Measurements from ENCODE around the gene ZBP1. TPM values are rescaled to one million over a fixed set of nuclear protein-coding genes. Genes with fewer than 3 reads are reported as not detected.
"Not testable (repeated sequence)": the region's sequence is repeated elsewhere in the genome, so short reads cannot be mapped to it uniquely, and the experiment has no call there.

The ZBP1 gene
- total RNA-seq, 2 donors from 2014 or later = 4.0 to 6.8 TPM

DNA sequence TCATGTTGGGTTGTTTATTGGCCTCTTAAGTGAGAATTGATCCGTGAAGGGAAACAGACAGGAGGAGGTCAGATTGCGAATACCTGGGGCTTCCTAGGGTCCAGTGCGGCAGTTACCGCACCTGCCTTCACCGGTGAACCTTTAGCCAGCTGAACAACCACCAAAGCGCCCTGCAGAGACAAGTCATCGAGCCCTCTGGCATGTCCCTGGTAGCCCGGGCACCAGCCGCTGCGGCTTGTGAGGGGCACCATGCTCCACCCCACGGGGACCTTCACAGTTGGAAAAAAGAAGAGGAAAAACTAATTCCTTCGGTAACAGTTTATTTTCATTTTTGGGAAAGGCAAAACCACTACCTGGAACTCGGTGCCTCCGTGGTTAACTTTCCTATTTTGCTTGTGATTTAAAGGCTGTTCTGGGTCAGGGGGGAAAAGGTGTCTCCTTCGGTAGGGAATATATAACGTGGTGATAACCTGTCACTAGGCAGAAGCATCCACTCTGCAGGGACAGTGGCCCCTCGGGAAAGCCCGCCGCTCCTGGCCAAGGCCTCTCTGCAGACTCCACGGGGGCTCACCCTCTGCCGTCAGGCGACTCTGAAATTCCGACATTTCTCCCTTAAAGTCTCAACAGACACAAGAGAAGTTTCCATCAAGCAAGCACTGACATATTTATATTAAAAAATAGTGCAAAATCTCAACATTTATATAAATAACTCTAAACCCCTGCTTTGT, 30.7 kb upstream of the ZBP1 start:
- intact Hi-C loops (cut with DNase I, micrococcal nuclease) = loop anchor here in 1 of 2 donors (10.0 kb wide), 1 partner anchor 434 kb away; no protein-coding TSS in a partner anchor
- DNase-seq (no peak), ATAC-seq (no peak)

DNA sequence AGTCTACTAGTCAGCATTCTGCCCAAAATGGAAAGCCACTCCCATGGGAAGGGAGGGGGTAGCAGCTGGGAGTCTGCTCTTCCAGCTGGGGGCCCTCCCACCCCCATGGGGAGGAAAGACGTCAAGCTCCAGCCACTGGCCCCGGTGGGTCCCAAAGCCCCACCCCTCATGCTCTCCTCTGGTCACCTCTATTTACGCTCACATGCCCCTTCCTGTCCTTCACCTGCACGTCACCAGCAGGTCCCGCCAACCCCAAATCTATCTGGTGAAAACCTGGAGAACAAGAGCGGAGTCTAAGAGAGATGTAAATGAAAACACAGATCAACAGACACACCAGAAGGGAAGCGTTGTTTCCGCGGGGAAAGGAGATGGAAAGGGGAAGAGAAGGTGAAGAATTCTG, 30.0 kb upstream of the ZBP1 start:
- DNase-seq = no peak
- intact Hi-C loops (cut with DNase I, micrococcal nuclease) = loop anchor here in 1 of 2 donors (10.0 kb wide), 1 partner anchor 435 kb away; no protein-coding TSS in a partner anchor
- no peak for ATAC-seq

DNA sequence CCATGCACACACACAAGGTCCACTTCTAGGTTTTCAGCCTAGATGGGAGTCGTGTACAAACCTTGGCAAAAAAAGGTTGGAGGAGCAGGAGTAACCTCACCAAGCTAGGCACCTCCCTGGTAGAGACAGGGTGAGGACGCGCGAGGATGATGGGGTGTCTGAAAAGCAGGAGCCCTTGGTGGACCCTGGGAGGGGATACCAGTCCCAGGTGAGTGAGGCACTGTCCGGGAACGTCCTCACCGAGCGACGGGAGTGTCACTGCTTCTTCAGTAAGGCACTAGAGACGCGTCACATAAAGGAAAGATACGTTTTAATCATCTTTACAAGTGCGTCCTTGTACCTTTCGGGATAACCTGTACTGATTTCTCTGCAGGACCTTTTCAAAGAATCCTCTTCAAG, 29.4 kb upstream of the ZBP1 start:
- intact Hi-C loops (cut with DNase I, micrococcal nuclease) = loop anchor here in 1 of 2 donors (10.0 kb wide), 2 partner anchors 435 to 535 kb away; no protein-coding TSS in a partner anchor
- no peak for ATAC-seq
- no peak for DNase-seq

DNA sequence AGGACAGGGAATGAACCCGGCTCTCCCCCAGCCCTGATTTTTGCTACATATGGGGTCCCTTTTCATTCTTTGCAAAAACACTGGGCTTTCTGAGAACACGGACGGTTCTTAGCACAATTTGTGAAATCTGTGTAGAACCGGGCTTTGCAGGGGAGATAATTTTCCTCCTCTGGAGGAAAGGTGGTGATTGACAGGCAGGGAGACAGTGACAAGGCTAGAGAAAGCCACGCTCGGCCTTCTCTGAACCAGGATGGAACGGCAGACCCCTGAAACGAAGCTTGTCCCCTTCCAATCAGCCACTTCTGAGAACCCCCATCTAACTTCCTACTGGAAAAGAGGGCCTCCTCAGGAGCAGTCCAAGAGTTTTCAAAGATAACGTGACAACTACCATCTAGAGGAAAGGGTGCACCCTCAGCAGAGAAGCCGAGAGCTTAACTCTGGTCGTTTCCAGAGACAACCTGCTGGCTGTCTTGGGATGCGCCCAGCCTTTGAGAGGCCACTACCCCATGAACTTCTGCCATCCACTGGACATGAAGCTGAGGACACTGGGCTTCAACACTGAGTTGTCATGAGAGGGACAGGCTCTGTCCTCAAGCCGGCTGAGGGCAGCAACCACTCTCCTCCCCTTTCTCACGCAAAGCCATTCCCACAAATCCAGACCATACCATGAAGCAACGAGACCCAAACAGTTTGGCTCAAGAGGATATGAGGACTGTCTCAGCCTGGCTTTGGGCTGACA, 28.8 kb upstream of the ZBP1 start:
- no peak for DNase-seq

DNA sequence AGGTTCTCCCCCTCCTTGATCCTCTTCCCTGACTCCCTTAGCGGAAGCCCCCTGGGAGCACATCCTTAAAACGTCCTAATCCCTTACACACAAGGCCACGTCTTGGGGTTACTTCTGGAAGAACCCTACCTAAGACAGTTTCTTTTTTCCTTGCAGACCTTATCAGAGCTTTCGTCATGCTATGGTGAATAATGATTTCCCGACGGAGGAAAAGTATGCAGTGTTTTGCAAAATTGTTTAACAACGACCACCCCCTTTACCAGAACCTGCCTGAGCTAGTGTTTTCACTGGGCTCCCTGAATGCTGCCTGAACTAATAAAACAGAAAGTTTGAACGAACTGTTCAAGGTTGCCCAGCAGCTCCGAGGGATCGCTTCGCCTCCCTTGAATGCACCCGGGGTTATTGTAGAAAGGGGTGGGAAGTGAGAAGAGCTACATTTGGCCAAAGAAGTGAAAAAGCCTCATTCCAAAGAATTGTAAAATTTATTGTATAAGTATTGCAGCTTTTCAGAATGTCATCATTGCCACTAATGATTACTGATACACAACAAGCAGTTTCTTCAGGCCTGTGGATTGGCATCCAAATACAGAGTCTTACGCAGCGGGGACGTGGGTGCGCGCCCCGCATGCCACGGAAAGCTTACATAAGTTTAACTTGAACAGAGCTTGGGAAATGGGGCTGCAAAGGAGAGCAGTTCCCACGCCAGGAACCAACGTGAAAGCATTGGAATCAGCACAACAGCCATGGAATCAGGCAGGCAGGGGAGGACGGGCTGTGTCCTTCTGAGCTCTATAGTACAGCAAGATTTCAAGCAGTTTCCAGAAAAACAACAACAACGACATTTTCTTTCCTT, 27.9 kb upstream of the ZBP1 start:
- intact Hi-C loops (cut with DNase I, micrococcal nuclease) = loop anchor here in 1 of 2 donors (10.0 kb wide), 1 partner anchor 537 kb away; no protein-coding TSS in a partner anchor
- ATAC-seq = no peak
- DNase-seq = no peak

More for the DNA sequence above, 28.8 kb upstream of the ZBP1 start:
- intact Hi-C loops (cut with DNase I, micrococcal nuclease) = loop anchor here in 1 of 2 donors (10.0 kb wide), 1 partner anchor 536 kb away; no protein-coding TSS in a partner anchor
- ATAC-seq = no peak

DNA sequence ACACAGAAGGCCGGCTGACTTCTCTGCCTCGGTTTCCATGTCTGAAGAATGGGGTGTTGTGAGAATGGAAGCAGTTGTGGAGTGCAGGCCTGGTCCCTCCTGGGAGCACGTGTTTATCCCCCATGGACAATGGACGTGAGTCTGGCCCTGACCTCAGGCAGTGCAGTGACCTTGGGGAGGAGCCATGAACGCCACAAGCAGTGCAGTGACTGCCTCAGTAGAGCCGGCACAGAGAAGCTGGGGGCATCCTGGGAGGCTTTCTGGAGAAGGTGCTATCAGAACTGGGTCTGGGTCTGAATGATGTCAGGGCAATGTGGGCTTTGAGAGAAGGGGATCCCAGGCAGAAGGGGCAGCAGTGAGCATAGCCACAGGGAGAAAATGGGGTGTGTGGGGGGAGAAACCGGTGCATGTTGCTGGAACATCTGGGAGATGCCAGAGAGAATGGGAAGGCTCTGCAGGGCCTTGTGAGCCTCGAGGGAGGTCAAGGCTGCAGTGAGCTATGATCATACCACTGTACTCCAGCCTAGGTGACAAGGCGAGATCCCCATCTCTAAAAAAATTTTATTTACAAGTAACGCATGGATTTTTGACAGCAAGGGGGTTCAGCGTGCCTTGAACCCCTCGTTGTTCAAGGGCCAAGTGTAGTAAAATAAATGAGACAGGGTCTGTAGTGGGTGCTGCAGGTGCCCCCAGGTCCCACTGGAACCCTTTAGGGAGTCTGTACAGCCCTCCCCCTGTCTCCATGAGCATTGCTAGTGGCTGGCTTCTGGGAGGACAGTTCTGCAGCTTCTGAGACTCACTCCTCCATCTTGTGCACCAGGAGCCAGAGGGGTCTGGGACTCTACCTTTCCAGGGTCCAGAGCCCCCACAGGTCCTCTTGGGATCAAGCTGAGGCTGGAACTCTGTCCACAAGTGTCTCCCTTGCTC, 27.0 kb upstream of the ZBP1 start:
- DNase-seq (no peak), ATAC-seq (no peak)
- intact Hi-C loops (cut with DNase I, micrococcal nuclease) = loop anchor here in 1 of 2 donors (10.0 kb wide), 1 partner anchor 538 kb away; no protein-coding TSS in a partner anchor

DNA sequence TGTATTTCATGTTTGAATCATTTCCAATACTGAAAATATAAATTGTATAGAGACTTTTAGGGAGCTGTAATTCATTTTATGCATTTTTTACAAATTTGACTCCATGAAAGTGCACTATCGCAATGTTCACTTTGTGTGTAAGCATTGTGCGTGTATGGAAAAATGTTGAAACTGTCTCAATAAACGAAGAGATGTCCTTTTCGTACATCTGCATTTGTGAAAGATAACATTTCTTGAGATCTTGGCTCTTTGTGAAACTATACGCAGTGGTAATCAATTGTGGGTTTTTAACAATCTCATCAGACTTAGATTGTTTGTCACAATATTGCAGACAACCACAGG, 18.6 kb upstream of the ZBP1 start:
- no peak for ATAC-seq
- no peak for DNase-seq
- intact Hi-C loops (cut with DNase I, micrococcal nuclease) = no loop called here

DNA sequence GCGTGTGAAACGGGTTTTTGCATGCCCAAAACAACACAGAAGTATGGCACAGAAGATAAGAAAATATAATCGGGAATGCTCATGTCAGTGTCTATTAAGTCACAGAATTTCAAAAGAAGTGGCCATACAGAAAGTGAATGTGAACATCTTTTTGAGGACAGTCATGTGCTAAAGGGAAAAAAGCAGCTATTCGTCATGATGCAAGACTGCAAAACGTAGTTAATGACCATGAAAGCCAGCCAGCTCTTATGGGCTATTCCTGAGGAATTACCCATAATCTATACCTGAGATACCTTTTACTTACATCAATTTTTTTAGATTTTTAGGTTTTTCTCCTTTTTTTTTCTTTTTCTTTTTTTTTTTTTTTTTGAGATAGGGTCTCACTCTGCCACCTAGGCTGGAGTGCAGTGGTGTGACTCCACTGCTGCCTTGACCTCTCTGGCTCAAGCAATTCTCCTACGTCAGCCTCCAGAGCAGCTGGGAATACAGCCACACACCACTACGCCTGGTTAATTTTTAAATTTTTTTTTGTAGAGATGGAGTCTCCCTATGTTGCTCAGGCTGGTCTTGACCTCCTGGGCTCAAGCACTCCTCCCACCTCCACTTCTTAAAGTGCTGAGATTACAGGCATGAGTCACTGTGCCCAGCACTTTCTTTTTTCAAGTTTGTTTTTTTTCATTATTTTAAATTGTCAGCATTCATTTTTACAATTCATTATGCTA, 18.1 kb upstream of the ZBP1 start:
- DNase-seq (no peak), ATAC-seq (no peak)
- intact Hi-C loops (cut with DNase I, micrococcal nuclease) = no loop called here

DNA sequence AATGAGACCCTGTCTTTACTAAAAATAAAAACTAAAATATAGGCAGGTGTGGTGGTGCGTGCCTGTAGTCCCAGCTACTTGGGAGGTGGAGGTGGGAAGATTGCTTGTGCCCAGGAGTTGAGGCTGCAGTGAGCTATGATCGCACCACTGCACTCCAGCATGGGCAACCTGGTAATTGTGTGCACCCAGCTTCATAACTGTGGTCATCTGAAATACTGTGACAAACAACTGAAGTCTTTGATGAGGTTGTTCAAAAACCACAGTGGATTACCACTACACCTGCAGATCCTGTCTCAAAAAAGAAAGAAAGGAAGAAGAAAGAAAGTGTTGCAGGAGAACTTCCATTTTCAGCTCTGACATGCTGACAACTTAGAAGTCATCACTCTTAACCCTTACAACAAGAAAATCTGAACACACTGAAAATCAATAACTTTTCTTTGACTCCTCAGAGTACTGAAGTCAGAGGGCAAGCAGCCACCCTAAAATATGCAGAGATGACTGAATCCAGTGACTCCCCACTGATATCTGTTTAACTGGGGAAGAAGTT, 13.8 kb upstream of the ZBP1 start:
- DNase-seq = no peak
- intact Hi-C loops (cut with DNase I, micrococcal nuclease) = no loop called here
- no peak for ATAC-seq

DNA sequence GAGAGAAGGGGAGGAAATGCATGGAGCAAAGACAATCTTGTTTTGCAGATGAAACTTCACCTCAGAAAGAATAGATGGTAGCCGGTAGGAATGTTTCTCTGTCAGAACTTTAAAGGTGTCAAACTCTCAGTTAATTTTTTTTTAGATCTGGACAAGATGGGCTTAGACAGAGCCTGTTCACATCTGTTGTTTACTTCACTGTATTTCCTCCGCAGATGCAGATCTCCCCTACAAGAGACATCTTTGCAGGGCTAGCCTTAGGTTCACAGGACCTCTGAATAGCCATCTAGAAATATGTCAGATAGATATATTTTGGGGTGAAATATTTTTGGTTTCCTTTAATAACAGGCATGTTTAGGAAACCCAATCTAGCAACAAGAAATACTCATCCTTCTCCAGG, 12.1 kb upstream of the ZBP1 start:
- no peak for ATAC-seq

DNA sequence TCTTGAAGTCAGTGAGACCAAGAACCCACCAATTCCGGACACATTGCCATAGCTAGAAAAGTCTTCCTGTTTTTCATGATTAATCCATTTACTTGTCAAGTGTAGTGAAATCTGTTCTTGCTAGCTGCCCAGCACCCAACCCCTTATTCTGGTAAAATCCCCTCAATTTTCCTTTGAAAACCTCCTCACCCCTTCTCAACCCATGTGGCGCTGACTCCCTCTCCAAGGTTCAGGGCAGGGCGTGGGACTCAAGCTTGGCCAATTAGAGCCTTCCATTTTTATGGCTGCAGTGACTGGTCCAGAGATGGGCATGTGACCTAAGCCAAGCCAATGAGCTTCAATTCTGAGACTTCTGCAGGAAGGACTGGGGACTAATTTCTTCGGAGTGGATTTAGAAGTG, 9.8 kb upstream of the ZBP1 start:
- DNase-seq = no peak
- intact Hi-C loops (cut with DNase I, micrococcal nuclease) = no loop called here
- ATAC-seq = no peak

More for the DNA sequence above, 12.1 kb upstream of the ZBP1 start:
- no peak for DNase-seq
- intact Hi-C loops (cut with DNase I, micrococcal nuclease) = no loop called here

DNA sequence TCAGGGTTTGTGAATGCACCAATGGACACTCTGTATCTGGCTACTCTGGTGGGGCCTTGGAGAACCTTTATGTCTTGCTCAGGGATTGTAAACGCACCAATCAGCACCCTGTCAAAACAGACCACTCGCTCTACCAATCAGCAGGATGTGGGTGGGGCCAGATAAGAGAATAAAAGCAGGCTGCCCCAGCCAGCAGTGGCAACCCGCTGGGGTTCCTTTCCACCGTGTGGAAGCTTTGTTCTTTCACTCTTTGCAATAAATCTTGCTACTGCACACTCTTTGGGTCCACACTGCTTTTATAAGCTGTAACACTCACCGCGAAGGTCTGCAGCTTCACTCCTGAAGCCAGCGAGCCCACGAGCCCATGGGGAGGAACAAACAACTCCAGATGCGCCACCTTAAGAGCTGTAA, 9.3 kb upstream of the ZBP1 start:
- intact Hi-C loops (cut with DNase I, micrococcal nuclease) = not testable (repeated sequence)

DNA sequence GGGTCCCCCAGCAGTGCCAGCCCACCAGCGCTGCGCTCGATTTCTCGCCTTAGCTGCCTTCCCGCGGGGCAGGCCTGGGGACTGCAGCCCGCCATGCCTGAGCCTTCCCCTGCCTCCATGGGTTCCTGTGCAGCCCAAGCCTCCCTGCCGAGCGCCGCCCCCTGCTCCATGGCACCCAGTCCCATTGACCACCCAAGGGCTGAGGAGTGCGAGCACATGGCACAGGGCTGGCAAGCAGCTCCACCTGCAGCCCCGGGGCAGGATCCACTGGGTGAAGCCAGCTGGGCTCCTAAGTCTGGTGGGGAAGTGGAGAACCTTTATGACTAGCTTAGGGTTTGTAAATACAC, 8.7 kb upstream of the ZBP1 start:
- DNase-seq; ATAC-seq; intact Hi-C loops (cut with DNase I, micrococcal nuclease): not testable (repeated sequence)

More for the DNA sequence above, 9.3 kb upstream of the ZBP1 start:
- not testable (repeated sequence) for DNase-seq, ATAC-seq

DNA sequence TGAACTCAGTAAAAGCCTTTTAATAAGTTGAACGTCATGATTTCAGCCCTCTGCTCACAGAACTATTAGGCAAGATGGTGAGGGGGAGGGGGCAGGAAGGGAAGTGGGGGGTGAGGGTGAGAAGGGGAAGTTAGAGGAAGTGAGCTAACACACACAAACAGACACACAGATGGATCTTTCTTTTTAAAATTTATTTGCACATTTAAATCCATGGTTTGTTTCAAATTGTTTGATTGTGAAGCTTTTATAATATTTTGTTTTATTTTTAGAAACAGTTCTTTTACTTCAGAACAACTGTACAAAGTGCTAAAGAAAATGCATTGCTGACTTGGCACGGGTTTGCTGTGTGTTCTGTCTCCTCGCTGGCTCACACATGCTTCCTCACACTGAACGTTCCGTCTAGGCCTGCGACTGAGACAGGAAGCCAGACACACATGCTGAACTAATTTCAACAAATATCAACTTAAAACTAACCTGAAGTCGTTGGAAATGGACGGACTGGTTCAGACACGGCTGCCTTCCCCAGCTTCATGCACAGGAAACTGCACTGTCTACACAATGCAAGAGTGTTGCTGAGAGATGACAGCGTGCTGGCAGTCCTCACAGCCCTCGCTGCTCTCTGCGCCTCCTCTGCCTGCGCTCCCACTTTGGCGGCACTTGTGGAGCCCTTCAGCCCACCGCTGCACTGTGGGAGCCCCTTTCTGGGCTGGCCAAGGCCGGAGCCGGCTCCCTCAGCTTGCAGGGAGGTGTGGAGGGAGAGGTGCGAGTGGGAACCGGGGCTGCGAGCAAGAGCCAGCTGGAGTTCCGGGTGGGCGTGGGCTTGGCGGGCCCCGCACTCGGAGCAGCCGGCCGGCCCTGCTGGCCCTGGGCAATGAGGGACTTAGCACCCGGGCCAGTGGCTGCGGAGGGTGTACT, 8.1 kb upstream of the ZBP1 start:
- ATAC-seq (no peak), DNase-seq (no peak)
- intact Hi-C loops (cut with DNase I, micrococcal nuclease) = no loop called here

DNA sequence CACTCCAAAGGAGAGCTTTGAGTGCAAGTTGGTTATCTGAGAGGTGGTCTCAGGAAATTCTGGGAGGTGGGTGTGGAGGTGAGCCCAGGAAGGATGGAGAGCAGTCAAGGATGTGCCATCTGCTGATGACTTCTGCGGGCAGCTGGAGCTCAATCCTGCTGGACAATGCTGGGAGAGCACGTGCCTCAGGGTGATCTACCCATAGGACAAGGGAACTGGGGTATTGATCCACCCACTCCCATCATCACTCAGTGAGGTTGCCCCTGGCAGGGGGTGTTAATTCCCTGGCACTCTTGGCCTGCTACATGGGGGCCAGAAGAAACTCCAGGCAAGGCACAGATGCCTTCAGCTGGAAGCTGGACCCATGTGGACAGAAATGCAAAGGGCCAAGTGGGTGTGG, 7.1 kb upstream of the ZBP1 start:
- intact Hi-C loops (cut with DNase I, micrococcal nuclease) = no loop called here
- DNase-seq = no peak
- ATAC-seq = no peak

DNA sequence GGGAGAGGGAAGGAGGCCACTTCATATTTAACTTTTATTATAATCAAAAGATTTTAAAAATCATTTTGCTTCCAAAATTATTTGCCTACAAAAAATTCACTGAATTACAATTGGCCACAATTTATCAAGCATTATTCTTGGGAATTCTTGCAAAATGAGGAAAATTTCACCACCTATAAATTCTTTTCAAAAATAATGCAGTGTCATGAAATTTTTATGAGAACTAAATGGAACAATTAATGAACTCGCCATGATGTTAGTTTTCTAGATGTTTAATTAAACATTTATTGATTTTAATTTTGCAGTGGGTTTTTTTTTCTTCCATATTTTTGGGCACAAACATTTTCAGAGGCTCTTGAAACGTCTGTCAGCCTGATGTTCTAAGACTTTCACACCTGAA, 5.8 kb upstream of the ZBP1 start:
- DNase-seq (no peak), ATAC-seq (no peak)
- intact Hi-C loops (cut with DNase I, micrococcal nuclease) = no loop called here

Data from left colon (tissue), 2 donors.